B cell (primary cell): ENCODE data around the gene DENND1C. TPM values are rescaled to one million over a fixed set of nuclear protein-coding genes. Genes with fewer than 3 reads are reported as not detected.

Source experiments
- ATAC-seq: fragments of 200-7000 bp; cut with Tn5 transposase; one replicate; pipeline ENCODE4 v1.10.0; 2021; ENCODE audit warnings: low read depth, mild to moderate bottlenecking, moderate number of reproducible peaks, moderate library complexity
- CTCF ChIA-PET: fragments of 350-600 bp; sonication (Branson Sonifier 250); formaldehyde crosslinking; loops from one replicate; lab custom pipeline; 2021; ENCODE audit warnings: antibody characterized with exemption, inconsistent platforms; lab: Charles Lee
- POLR2A ChIA-PET: fragments of 350-600 bp; sonication (Branson Sonifier 250); formaldehyde crosslinking; loops from one replicate; lab custom pipeline; 2021; ENCODE audit warnings: antibody characterized with exemption; lab: Charles Lee
- DNase-seq: peaks from one replicate; pipeline ENCODE4 v3.0.0; 2013
- H2AFZ ChIP-seq: 2 replicates; pipeline ENCODE4 v1.6.1; 2012; ENCODE audit warnings: mild to moderate bottlenecking, low read depth, low read length; ENCODE audit not compliant: insufficient read depth, poor library complexity, severe bottlenecking
- H3K27ac ChIP-seq, 2 donors: 1 replicate in 1 of 2; 2 replicates in 1 of 2; pipeline ENCODE4 v1.5.1; 2012 to 2013; ENCODE audit warnings: low read length in 2 of 2, mild to moderate bottlenecking in 2 of 2, moderate library complexity in 1 of 2
- H3K27me3 ChIP-seq, 4 experiments: fragments of 200-600 bp in 1 of 4; sonication (generic) in 1 of 4; replicated peaks in 1 of 4; 1 replicate in 2 of 4; 2 replicates in 2 of 4; pipeline versions ENCODE4 v1.6.1 to v1.7.0; 2013 to 2016; ENCODE audit warnings: low read length in 3 of 4, mild to moderate bottlenecking in 2 of 4, mixed read lengths in 1 of 4, moderate library complexity in 1 of 4; ENCODE audit not compliant: insufficient read depth in 4 of 4, control insufficient read depth in 3 of 4; ENCODE audit errors: control extremely low read depth in 1 of 4
- H3K36me3 ChIP-seq, 2 experiments: replicated peaks in 1 of 2; 1 replicate in 1 of 2; 2 replicates in 1 of 2; pipeline versions ENCODE4 v1.6.1 to v1.7.1; 2013; ENCODE audit warnings: low read length in 1 of 2; ENCODE audit not compliant: insufficient read depth in 2 of 2, control insufficient read depth in 1 of 2; ENCODE audit errors: control extremely low read depth in 1 of 2, extremely low read depth in 1 of 2
- H3K4me1 ChIP-seq, 2 donors: fragments of 200-600 bp in 1 of 2; sonication (generic) in 1 of 2; 1 replicate in 1 of 2; 2 replicates in 1 of 2; pipeline versions ENCODE4 v1.5.1 to v1.6.1; 2013 to 2017; ENCODE audit warnings: low read length in 2 of 2; ENCODE audit not compliant: control insufficient read depth in 2 of 2, insufficient read depth in 2 of 2
- H3K4me2 ChIP-seq: replicated peaks from 2 replicates; pipeline ENCODE3; 2012; ENCODE audit warnings: mild to moderate bottlenecking, low read depth, low read length; ENCODE audit not compliant: poor library complexity, severe bottlenecking
- H3K4me3 ChIP-seq, 5 experiments: fragments of 200-600 bp in 1 of 5; sonication (generic) in 1 of 5; 1 replicate in 3 of 5; 2 replicates in 2 of 5; pipeline versions ENCODE4 v1.5.1 to v1.7.0; 2011 to 2016; ENCODE audit warnings: low read length in 4 of 5, mild to moderate bottlenecking in 4 of 5, low read depth in 2 of 5, control low read depth in 1 of 5, moderate library complexity in 1 of 5; ENCODE audit not compliant: insufficient read depth in 1 of 5; ENCODE audit errors: control extremely low read depth in 1 of 5, extremely low read depth in 1 of 5
- H3K79me2 ChIP-seq: fragments of 200-600 bp; sonication (generic); one replicate; pipeline ENCODE4 v1.6.0; 2016; ENCODE audit warnings: low read length; ENCODE audit not compliant: control insufficient read depth, insufficient read depth
- H3K9ac ChIP-seq: fragments of 200-600 bp; sonication (generic); 2 replicates; pipeline ENCODE4 v1.6.1; 2017; ENCODE audit warnings: mild to moderate bottlenecking, low read length, moderate library complexity
- H3K9me3 ChIP-seq, 3 donors: one replicate each; pipeline versions ENCODE4 v1.6.1 to v1.7.1; 2013; ENCODE audit warnings: low read length in 2 of 3; ENCODE audit not compliant: control insufficient read depth in 2 of 3, insufficient read depth in 1 of 3; ENCODE audit errors: control extremely low read depth in 1 of 3
- H4K20me1 ChIP-seq: 2 replicates; pipeline ENCODE4 v1.6.0; 2012; ENCODE audit warnings: mild to moderate bottlenecking, low read length; ENCODE audit not compliant: insufficient read depth, control insufficient read depth, poor library complexity, severe bottlenecking
- H3K27ac Mint-ChIP-seq: one replicate; pipeline ENCODE4 v1.8.0; 2021; ENCODE audit warnings: mixed read lengths
- H3K27me3 Mint-ChIP-seq: one replicate; pipeline ENCODE4 v1.8.0; 2021; ENCODE audit warnings: mixed read lengths
- H3K4me1 Mint-ChIP-seq: one replicate; pipeline ENCODE4 v1.8.0; 2021; ENCODE audit warnings: mixed read lengths
- H3K4me3 Mint-ChIP-seq: one replicate; pipeline ENCODE4 v1.8.0; 2021; ENCODE audit warnings: mixed read lengths
- H3K9me3 Mint-ChIP-seq: one replicate; pipeline ENCODE4 v1.8.0; 2022; ENCODE audit warnings: mixed read lengths; ENCODE audit not compliant: insufficient read depth
- EZH2 ChIP-seq: IDR thresholded peaks from 2 replicates; pipeline ENCODE4 v1.6.1; 2012; ENCODE audit warnings: borderline replicate concordance, low read depth, mild to moderate bottlenecking, moderate library complexity, low read length; ENCODE audit not compliant: insufficient read depth, poor library complexity, severe bottlenecking
- WGBS: methylation state at CpG from one replicate; pipeline ENCODE4 v1.1.5; 2013; ENCODE audit warnings: missing lambda C conversion rate; ENCODE audit not compliant: insufficient coverage; 5-methylcytosine and 5-hydroxymethylcytosine counted together
- intact Hi-C: fragments of 100-400 bp; cut with micrococcal nuclease; formaldehyde crosslinking; loops from one replicate; pipeline ENCODE4 v1.10.0; 2022
- polyA plus RNA-seq: library from polyadenylated mRNA; depleted of rRNA; stranded (reverse); fragments of >200 nt; gene quantifications from 2 replicates; pipeline ENCODE4 v1.2.3, GENCODE V29; 2012
- total RNA-seq, 2 donors: library from RNA; stranded (reverse); fragments of 120-200 nt in 1 of 2; gene quantifications; 1 replicate in 1 of 2; 2 replicates in 1 of 2; pipeline versions ENCODE4 v1.2.3 to v1.2.4, GENCODE V29; 2013 to 2022
- TF ChIP-seq, protein P1 (sequence below): fragments of 200-600 bp; IDR thresholded peaks from one replicate; pipeline ENCODE4 v1.8.0; 2022; ENCODE audit warnings: antibody characterized with exemption, mild to moderate bottlenecking

Gene DENND1C
- total and polyA plus RNA-seq, 2 donors (not counting 1 experiment from before 2014, with no cell fraction given) = 119 to 132 TPM

DNA sequence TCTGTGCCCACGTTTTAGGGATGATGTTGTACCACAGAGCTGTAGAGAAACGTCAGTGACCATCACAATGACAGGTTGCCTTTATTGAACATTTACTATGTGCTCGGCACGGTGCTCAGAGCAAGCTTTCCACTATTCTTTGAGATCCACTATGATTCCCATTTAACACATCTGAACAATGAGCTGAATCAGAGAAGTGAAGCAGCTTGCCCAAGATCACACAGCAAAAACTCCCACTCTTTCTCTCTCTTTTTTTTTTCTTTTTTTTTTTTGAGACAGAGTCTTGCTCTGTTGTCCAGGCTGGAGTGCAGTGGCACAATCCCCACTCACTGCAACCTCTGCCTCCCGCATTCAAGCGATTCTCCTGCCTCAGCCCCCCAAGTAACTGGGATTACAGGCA is 41.1 kb upstream of the DENND1C start:
- peak overlapping the region; percentile 80 for H3K4me3 Mint-ChIP-seq
- peak overlapping the region; percentile 58 for H3K4me2 ChIP-seq
- no peak for ATAC-seq
- H3K79me2 ChIP-seq = no peaks in the 10 kb centered on the region
- H3K4me3 ChIP-seq = no peak overlapping the region
- TF ChIP-seq EZH2 = no peak
- TF ChIP-seq, protein P1, sequence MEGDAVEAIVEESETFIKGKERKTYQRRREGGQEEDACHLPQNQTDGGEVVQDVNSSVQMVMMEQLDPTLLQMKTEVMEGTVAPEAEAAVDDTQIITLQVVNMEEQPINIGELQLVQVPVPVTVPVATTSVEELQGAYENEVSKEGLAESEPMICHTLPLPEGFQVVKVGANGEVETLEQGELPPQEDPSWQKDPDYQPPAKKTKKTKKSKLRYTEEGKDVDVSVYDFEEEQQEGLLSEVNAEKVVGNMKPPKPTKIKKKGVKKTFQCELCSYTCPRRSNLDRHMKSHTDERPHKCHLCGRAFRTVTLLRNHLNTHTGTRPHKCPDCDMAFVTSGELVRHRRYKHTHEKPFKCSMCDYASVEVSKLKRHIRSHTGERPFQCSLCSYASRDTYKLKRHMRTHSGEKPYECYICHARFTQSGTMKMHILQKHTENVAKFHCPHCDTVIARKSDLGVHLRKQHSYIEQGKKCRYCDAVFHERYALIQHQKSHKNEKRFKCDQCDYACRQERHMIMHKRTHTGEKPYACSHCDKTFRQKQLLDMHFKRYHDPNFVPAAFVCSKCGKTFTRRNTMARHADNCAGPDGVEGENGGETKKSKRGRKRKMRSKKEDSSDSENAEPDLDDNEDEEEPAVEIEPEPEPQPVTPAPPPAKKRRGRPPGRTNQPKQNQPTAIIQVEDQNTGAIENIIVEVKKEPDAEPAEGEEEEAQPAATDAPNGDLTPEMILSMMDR = no peak
- H3K9ac ChIP-seq = peak overlapping the region; percentile 19
- H3K4me1 Mint-ChIP-seq = peaks cover 36% of the 10 kb centered on the region
- H3K9me3 ChIP-seq = peaks cover 0 to 4% (median 0%) of the 10 kb centered on the region in 3 donors
- no peaks in the 10 kb centered on the region for H4K20me1 ChIP-seq
- no peak for DNase-seq
- no peaks in the 10 kb centered on the region for H3K36me3 ChIP-seq
- POLR2A ChIA-PET = interaction anchor here (0.5 to 3.3 kb wide), 13 partner anchors 8 to 1768 kb away, joined by 3 to 14 read pairs (median 4); partner anchors contain the start of gene TNFSF9
- peak overlapping the region; percentile 70 to 92 for H3K27ac ChIP-seq
- 79% methylated on average over 3 of the region's 6 CpGs for WGBS
- intact Hi-C loops = loop anchor here (1.0 kb wide), 2 partner anchors 10 to 66 kb away; no protein-coding TSS in a partner anchor
- no peaks in the 10 kb centered on the region for H3K27me3 ChIP-seq
- H3K27ac Mint-ChIP-seq = peak overlapping the region; percentile 97
- H3K9me3 Mint-ChIP-seq = no peaks in the 10 kb centered on the region
- CTCF ChIA-PET = interaction anchor here (0.7 to 3.6 kb wide), 8 partner anchors 12 to 340 kb away, joined by 3 to 19 read pairs (median 4); partner anchors contain the start of gene GPR108
- peaks cover 20 to 53% of the 10 kb centered on the region in 2 donors for H3K4me1 ChIP-seq
- no peaks in the 10 kb centered on the region for H3K27me3 Mint-ChIP-seq
- H2AFZ ChIP-seq = peak overlapping the region; percentile 37
